HG03521 (cell line): Measurements from ENCODE around the gene FAM216A.
"Not testable (repeated sequence)": the region's sequence is repeated elsewhere in the genome, so short reads cannot be mapped to it uniquely, and the experiment has no call there.

Source experiments
- ATAC-seq: cut with Tn5 transposase; IDR thresholded peaks from one replicate; pipeline ENCODE4 v1.9.1; 2021; ENCODE audit warnings: mild to moderate bottlenecking, moderate library complexity; ENCODE audit not compliant: unreplicated experiment

FAM216A gene

GRCh38 chr12:110498984-110499706 lies 30.5 kb downstream of the FAM216A start:
- ATAC-seq, result no peak

- peak; percentile 3 for ATAC-seq
Observed at GRCh38 chr12:110501399-110501751, 32.7 kb downstream of the FAM216A start.

GRCh38 chr12:110501752-110502738 lies 33.4 kb downstream of the FAM216A start, which contains the start of the genes RAD9B and VPS29:
Gene RAD9B, plus strand, starts transcription at chr12:110502331. Its CDS starts 7 bp downstream, at chr12:110502338.
Gene VPS29, minus strand, starts transcription at chr12:110502111. Its CDS starts 60 bp downstream, at chr12:110502051.
- peak; percentile 96 for ATAC-seq

GRCh38 chr12:110503432-110503831 lies 34.8 kb downstream of the FAM216A start:
- no peak for ATAC-seq

- ATAC-seq, result no peak
Observed at GRCh38 chr12:110505332-110505731, 36.7 kb downstream of the FAM216A start.

GRCh38 chr12:110508071-110508586 lies 39.5 kb downstream of the FAM216A start:
- ATAC-seq, result no peak

- ATAC-seq, result no peak
Observed at GRCh38 chr12:110513842-110514241, 45.2 kb downstream of the FAM216A start.

- ATAC-seq, result no peak
Observed at GRCh38 chr12:110514363-110514762, 45.7 kb downstream of the FAM216A start.

GRCh38 chr12:110516995-110517394 lies 48.4 kb downstream of the FAM216A start:
- no peak for ATAC-seq

- ATAC-seq, result not testable (repeated sequence)
Observed at GRCh38 chr12:110518014-110518413, 49.4 kb downstream of the FAM216A start.

GRCh38 chr12:110520876-110521712 lies 52.4 kb downstream of the FAM216A start:
- not testable (repeated sequence) for ATAC-seq

- ATAC-seq, result no peak
Observed at GRCh38 chr12:110528277-110528839, 59.7 kb downstream of the FAM216A start.

- no peak for ATAC-seq
Observed at GRCh38 chr12:110530511-110530910, 61.9 kb downstream of the FAM216A start.

- peak; percentile 66 for ATAC-seq
Observed at GRCh38 chr12:110531741-110532333, 63.2 kb downstream of the FAM216A start.

- no peak for ATAC-seq
Observed at GRCh38 chr12:110532644-110533043, 64.0 kb downstream of the FAM216A start.

- no peak for ATAC-seq
Observed at GRCh38 chr12:110533607-110534006, 65.0 kb downstream of the FAM216A start.

- no peak for ATAC-seq
Observed at GRCh38 chr12:110534811-110535210, 66.2 kb downstream of the FAM216A start.

- no peak for ATAC-seq
Observed at GRCh38 chr12:110536834-110537604, 68.4 kb downstream of the FAM216A start.
